WTC11 (cell line): Measurements from ENCODE around the gene NXPH3. TPM values are rescaled to one million over a fixed set of nuclear protein-coding genes. Genes with fewer than 3 reads are reported as not detected.

ENCODE experiments used
- ATAC-seq: fragments of 200-7000 bp; cut with Tn5 transposase; 2 replicates; pipeline ENCODE4 v1.10.0; 2021; ENCODE audit warnings: mild to moderate bottlenecking, moderate library complexity
- CTCF ChIA-PET: fragments of 300-600 bp; sonication (Branson Sonifier 250); formaldehyde crosslinking; loops from one replicate; lab custom pipeline; 2021; ENCODE audit warnings: antibody characterized with exemption; lab: Charles Lee
- POLR2A ChIA-PET: fragments of 350-600 bp; sonication (Branson Sonifier 250); formaldehyde crosslinking; loops from one replicate; lab custom pipeline; 2021; ENCODE audit warnings: antibody characterized with exemption; lab: Charles Lee
- DNase-seq: peaks from one replicate; pipeline ENCODE4 v3.0.0; 2021; ENCODE audit warnings: low spot score
- H3K27ac Mint-ChIP-seq: 2 replicates; pipeline ENCODE4 v1.8.0; 2021; ENCODE audit warnings: mixed read lengths
- H3K27me3 Mint-ChIP-seq: 2 replicates; pipeline ENCODE4 v1.8.0; 2021; ENCODE audit warnings: low read depth, mild to moderate bottlenecking, moderate library complexity, mixed read lengths
- H3K36me3 Mint-ChIP-seq: 2 replicates; pipeline ENCODE4 v1.8.0; 2021; ENCODE audit warnings: mixed read lengths
- H3K4me1 Mint-ChIP-seq: 2 replicates; pipeline ENCODE4 v1.8.0; 2022; ENCODE audit warnings: mixed read lengths
- H3K4me3 Mint-ChIP-seq: 2 replicates; pipeline ENCODE4 v1.8.0; 2021; ENCODE audit warnings: mild to moderate bottlenecking, moderate library complexity, mixed read lengths
- H3K9me3 Mint-ChIP-seq: 2 replicates; pipeline ENCODE4 v1.8.0; 2021; ENCODE audit warnings: mixed read lengths
- ATF1 ChIP-seq: sonication (generic); formaldehyde crosslinking; IDR thresholded peaks from 2 replicates; pipeline ENCODE4 v1.8.1; 2023; ENCODE audit warnings: mild to moderate bottlenecking, moderate library complexity, missing genetic modification reagents
- CREM ChIP-seq: sonication (generic); formaldehyde crosslinking; IDR thresholded peaks from 2 replicates; pipeline ENCODE4 v1.8.1; 2022; ENCODE audit warnings: mild to moderate bottlenecking, missing genetic modification reagents, moderate library complexity
- E2F5 ChIP-seq: sonication (generic); formaldehyde crosslinking; IDR thresholded peaks from 2 replicates; pipeline ENCODE4 v1.8.1; 2022; ENCODE audit warnings: mild to moderate bottlenecking, moderate library complexity, missing genetic modification reagents
- ELF4 ChIP-seq: sonication (generic); formaldehyde crosslinking; IDR thresholded peaks from 2 replicates; pipeline ENCODE4 v1.8.1; 2022; ENCODE audit warnings: low read depth, mild to moderate bottlenecking, moderate library complexity, missing genetic modification reagents
- ESRRA ChIP-seq: sonication (generic); formaldehyde crosslinking; IDR thresholded peaks from 2 replicates; pipeline ENCODE4 v1.8.1; 2022; ENCODE audit warnings: mild to moderate bottlenecking, missing genetic modification reagents, borderline replicate concordance
- GABPB1 ChIP-seq: sonication (generic); formaldehyde crosslinking; IDR thresholded peaks from 2 replicates; pipeline ENCODE4 v1.8.1; 2023; ENCODE audit warnings: mild to moderate bottlenecking, missing genetic modification reagents
- GTF2I ChIP-seq: fragments of 250-450 bp; sonication (Bioruptor Pico); conservative IDR thresholded peaks from 2 replicates; pipeline ENCODE4 v1.4.0; 2021; ENCODE audit warnings: mild to moderate bottlenecking
- JAZF1 ChIP-seq: fragments of 250-450 bp; sonication (Bioruptor Pico); IDR thresholded peaks from 2 replicates; pipeline ENCODE4 v1.9.0; 2021; ENCODE audit warnings: moderate library complexity, mild to moderate bottlenecking, inconsistent platforms
- JUN ChIP-seq: sonication (generic); formaldehyde crosslinking; IDR thresholded peaks from 2 replicates; pipeline ENCODE4 v1.8.0; 2023; ENCODE audit warnings: mild to moderate bottlenecking, missing genetic modification reagents
- KAT7 ChIP-seq: sonication (generic); formaldehyde crosslinking; IDR thresholded peaks from 2 replicates; pipeline ENCODE4 v1.8.1; 2023; ENCODE audit warnings: missing genetic modification reagents, mild to moderate bottlenecking, borderline replicate concordance
- MXD4 ChIP-seq: fragments of 250-450 bp; sonication (Bioruptor Pico); IDR thresholded peaks from 2 replicates; pipeline ENCODE4 v1.8.0; 2021; ENCODE audit warnings: mild to moderate bottlenecking, moderate library complexity, borderline replicate concordance
- MYBL2 ChIP-seq: sonication (generic); formaldehyde crosslinking; IDR thresholded peaks from 2 replicates; pipeline ENCODE4 v1.8.1; 2023; ENCODE audit warnings: mild to moderate bottlenecking, moderate library complexity, missing genetic modification reagents
- NFATC4 ChIP-seq: fragments of 250-450 bp; sonication (Bioruptor Pico); IDR thresholded peaks from 2 replicates; pipeline ENCODE4 v1.9.0; 2021; ENCODE audit warnings: mild to moderate bottlenecking
- RELA ChIP-seq: sonication (generic); formaldehyde crosslinking; IDR thresholded peaks from 2 replicates; pipeline ENCODE4 v1.8.1; 2022; ENCODE audit warnings: missing genetic modification reagents, mild to moderate bottlenecking, borderline replicate concordance
- RORB ChIP-seq: fragments of 250-450 bp; sonication (Bioruptor Pico); IDR thresholded peaks from 2 replicates; pipeline ENCODE4 v1.9.0; 2021; ENCODE audit warnings: mild to moderate bottlenecking
- SMAD3 ChIP-seq: sonication (generic); formaldehyde crosslinking; IDR thresholded peaks from 2 replicates; pipeline ENCODE4 v1.8.0; 2022; ENCODE audit warnings: missing genetic modification reagents, mild to moderate bottlenecking, borderline replicate concordance
- SP1 ChIP-seq: sonication (generic); formaldehyde crosslinking; conservative IDR thresholded peaks from 2 replicates; pipeline ENCODE4 v1.8.1; 2022; ENCODE audit warnings: missing genetic modification reagents
- TCF7 ChIP-seq: sonication (generic); formaldehyde crosslinking; IDR thresholded peaks from 2 replicates; pipeline ENCODE4 v1.8.0; 2022; ENCODE audit warnings: mild to moderate bottlenecking, low read depth, missing genetic modification reagents, moderate library complexity
- TP53 ChIP-seq: sonication (generic); formaldehyde crosslinking; IDR thresholded peaks from 2 replicates; pipeline ENCODE4 v1.8.1; 2023; ENCODE audit warnings: mild to moderate bottlenecking, missing genetic modification reagents
- ZBTB21 ChIP-seq: sonication (generic); formaldehyde crosslinking; IDR thresholded peaks from 2 replicates; pipeline ENCODE4 v1.8.1; 2023; ENCODE audit warnings: mild to moderate bottlenecking, missing genetic modification reagents, borderline replicate concordance
- ZNF121 ChIP-seq: sonication (generic); formaldehyde crosslinking; IDR thresholded peaks from 2 replicates; pipeline ENCODE4 v1.8.0; 2023; ENCODE audit warnings: missing genetic modification reagents
- ZNF138 ChIP-seq: sonication (generic); formaldehyde crosslinking; conservative IDR thresholded peaks from 2 replicates; pipeline ENCODE4 v1.8.1; 2022; ENCODE audit warnings: mild to moderate bottlenecking, moderate library complexity, missing genetic modification reagents
- total RNA-seq: library from RNA; stranded (reverse); gene quantifications from 3 replicates; pipeline ENCODE4 v1.2.3, GENCODE V29; 2021
- TF ChIP-seq, protein P1 (sequence below): sonication (generic); formaldehyde crosslinking; IDR thresholded peaks from 2 replicates; pipeline ENCODE4 v1.8.1; 2022; ENCODE audit warnings: missing genetic modification reagents, borderline replicate concordance
- TF ChIP-seq, protein P2 (sequence below): sonication (generic); formaldehyde crosslinking; IDR thresholded peaks from 2 replicates; pipeline ENCODE4 v1.8.0; 2022; ENCODE audit warnings: mild to moderate bottlenecking, missing genetic modification reagents
- TF ChIP-seq, protein P3 (sequence below): sonication (generic); formaldehyde crosslinking; IDR thresholded peaks from 2 replicates; pipeline ENCODE4 v1.8.1; 2023; ENCODE audit warnings: mild to moderate bottlenecking, missing genetic modification reagents, moderate library complexity

Gene NXPH3
- total RNA-seq, 1 experiment from 2014 or later: 3.4 TPM

GRCh38 chr17:49574323-49574781 lies 1.3 kb upstream of the NXPH3 start:
- ATAC-seq (no peak), DNase-seq (no peak)
- Mint-ChIP-seq H3K27me3 (peaks cover 43% of the 10 kb centered on the region), H3K4me3 (0 out of 2 replicates have a peak overlapping the region, but pooled peaks have one; percentile 10), H3K4me1 (peaks cover 37% of the 10 kb centered on the region)
- POLR2A ChIA-PET: no interaction called here
- TF ChIP-seq JAZF1 (CRISPR knock-in tag): no peak
- TF ChIP-seq, all 79 proteins: peak for 0
- Mint-ChIP-seq H3K9me3 (no peaks in the 10 kb centered on the region), H3K27ac (no peak overlapping the region), H3K36me3 (no peaks in the 10 kb centered on the region)
- CTCF ChIA-PET: interaction anchor here (0.6 to 3.2 kb wide), 9 partner anchors 10 to 299 kb away, joined by 3 to 10 read pairs (median 3); partner anchors contain the start of gene SLC35B1

DNA sequence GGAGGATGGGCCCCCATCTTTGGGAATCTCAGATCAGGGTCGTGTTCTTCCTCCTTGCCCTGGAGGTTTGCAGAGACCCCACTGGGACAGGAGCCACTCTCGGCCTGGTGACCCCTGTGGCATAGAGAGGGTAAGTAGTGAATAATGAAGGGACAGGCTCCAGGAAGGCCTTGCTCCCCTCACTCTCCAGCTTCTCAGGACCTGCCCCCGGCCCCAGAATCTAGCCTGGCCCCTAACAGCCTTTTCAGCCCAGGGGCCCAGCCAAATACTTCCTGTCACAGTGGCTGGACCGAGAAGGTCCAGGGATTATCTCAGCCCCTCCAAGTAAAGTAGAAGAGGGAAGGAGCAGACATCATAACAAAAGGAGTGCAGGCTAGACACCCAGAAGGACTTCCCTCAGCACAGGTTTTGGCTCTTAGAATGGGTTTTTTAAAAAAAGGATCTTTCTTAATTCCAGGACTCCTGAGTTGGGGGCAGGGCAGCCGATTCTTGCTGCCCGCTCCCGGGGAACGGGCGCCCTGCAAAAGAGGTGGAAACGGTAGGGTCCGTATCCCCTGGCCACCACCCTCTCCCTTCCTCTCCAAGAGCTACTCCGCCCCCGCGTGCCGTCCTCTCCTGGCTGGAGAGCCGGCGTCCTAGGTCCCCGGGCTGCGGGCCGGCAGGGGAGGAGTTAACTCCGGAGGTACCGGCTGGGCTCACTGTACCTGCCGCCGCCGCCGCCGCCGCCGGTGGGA lies 559 bp upstream of the NXPH3 start:
- 0 out of 2 replicates have a peak, but pooled peaks have one; percentile 20 for TF ChIP-seq ZNF121 (CRISPR knock-in tag)
- TF ChIP-seq MYBL2 (CRISPR knock-in tag): 0 out of 2 replicates have a peak, but pooled peaks have one; percentile 34
- TF ChIP-seq CREM (CRISPR knock-in tag): peak; percentile 65; the same call in 1 of the 2 replicates
- TF ChIP-seq GTF2I (CRISPR knock-in tag): peak; percentile 78; the same call in 1 of the 2 replicates
- no peak for TF ChIP-seq RORB (CRISPR knock-in tag)
- TF ChIP-seq KAT7 (CRISPR knock-in tag): 0 out of 2 replicates have a peak, but pooled peaks have one; percentile 33
- TF ChIP-seq ZNF138 (CRISPR knock-in tag): no peak
- DNase-seq (no peak), ATAC-seq (no peak)
- peak overlapping the region; percentile 69 for H3K4me3 Mint-ChIP-seq
- H3K36me3 Mint-ChIP-seq: no peaks in the 10 kb centered on the region
- ChIA-PET CTCF (interaction anchor here (0.7 to 3.2 kb wide), 15 partner anchors 8 to 413 kb away, joined by 3 to 10 read pairs (median 3); partner anchors contain the start of genes SLC35B1 and SPOP), POLR2A (interaction anchor here (1.0 kb wide), 1 partner anchor 102 kb away, joined by 5 read pairs; the partner anchor contains the start of gene SPOP)
- no peak overlapping the region for H3K27ac Mint-ChIP-seq
- peaks cover 43% of the 10 kb centered on the region for H3K27me3 Mint-ChIP-seq
- H3K4me1 Mint-ChIP-seq: peaks cover 37% of the 10 kb centered on the region
- no peaks in the 10 kb centered on the region for H3K9me3 Mint-ChIP-seq

GRCh38 chr17:49576088-49576916 lies 631 bp downstream of the NXPH3 start:
- Mint-ChIP-seq H3K4me1 (peaks cover 28% of the 10 kb centered on the region), H3K9me3 (no peaks in the 10 kb centered on the region), H3K27ac (no peak overlapping the region; the same call in 1 of the 2 replicates), H3K27me3 (peaks cover 33% of the 10 kb centered on the region), H3K4me3 (peak overlapping the region; percentile 89), H3K36me3 (no peaks in the 10 kb centered on the region)
- ATAC-seq: peak; percentile 43
- ChIA-PET CTCF (interaction anchor here (0.6 to 3.2 kb wide), 13 partner anchors 9 to 412 kb away, joined by 3 to 10 read pairs (median 4); partner anchors contain the start of gene SLC35B1), POLR2A (interaction anchor here (1.0 kb wide), 1 partner anchor 101 kb away, joined by 5 read pairs; the partner anchor contains the start of gene SPOP)
- DNase-seq: peak; percentile 70
- TF ChIP-seq SP1 (CRISPR knock-in tag) (peak; percentile 80), NFATC4 (CRISPR knock-in tag) (no peak), E2F5 (CRISPR knock-in tag) (0 out of 2 replicates have a peak, but pooled peaks have one; percentile 13), ZNF138 (CRISPR knock-in tag) (0 out of 2 replicates have a peak, but pooled peaks have one; percentile 30), ATF1 (no peak), SMAD3 (CRISPR knock-in tag) (no peak), ZBTB21 (CRISPR knock-in tag) (0 out of 2 replicates have a peak, but pooled peaks have one; percentile 56), TCF7 (CRISPR knock-in tag) (no peak), TP53 (CRISPR knock-in tag) (0 out of 2 replicates have a peak, but pooled peaks have one; percentile 6), JUN (CRISPR knock-in tag) (no peak), JAZF1 (CRISPR knock-in tag) (no peak), RORB (CRISPR knock-in tag) (no peak), GABPB1 (CRISPR knock-in tag) (no peak), RELA (CRISPR knock-in tag) (no peak), KAT7 (CRISPR knock-in tag) (peak; percentile 29; the same call in 1 of the 2 replicates), MXD4 (CRISPR knock-in tag) (no peak), ESRRA (CRISPR knock-in tag) (no peak), ELF4 (CRISPR knock-in tag) (no peak)
- TF ChIP-seq, protein P1, sequence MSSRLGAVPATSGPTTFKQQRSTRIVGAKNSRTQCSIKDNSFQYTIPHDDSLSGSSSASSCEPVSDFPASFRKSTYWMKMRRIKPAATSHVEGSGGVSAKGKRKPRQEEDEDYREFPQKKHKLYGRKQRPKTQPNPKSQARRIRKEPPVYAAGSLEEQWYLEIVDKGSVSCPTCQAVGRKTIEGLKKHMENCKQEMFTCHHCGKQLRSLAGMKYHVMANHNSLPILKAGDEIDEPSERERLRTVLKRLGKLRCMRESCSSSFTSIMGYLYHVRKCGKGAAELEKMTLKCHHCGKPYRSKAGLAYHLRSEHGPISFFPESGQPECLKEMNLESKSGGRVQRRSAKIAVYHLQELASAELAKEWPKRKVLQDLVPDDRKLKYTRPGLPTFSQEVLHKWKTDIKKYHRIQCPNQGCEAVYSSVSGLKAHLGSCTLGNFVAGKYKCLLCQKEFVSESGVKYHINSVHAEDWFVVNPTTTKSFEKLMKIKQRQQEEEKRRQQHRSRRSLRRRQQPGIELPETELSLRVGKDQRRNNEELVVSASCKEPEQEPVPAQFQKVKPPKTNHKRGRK (CRISPR knock-in tag): no peak
- TF ChIP-seq, protein P2, sequence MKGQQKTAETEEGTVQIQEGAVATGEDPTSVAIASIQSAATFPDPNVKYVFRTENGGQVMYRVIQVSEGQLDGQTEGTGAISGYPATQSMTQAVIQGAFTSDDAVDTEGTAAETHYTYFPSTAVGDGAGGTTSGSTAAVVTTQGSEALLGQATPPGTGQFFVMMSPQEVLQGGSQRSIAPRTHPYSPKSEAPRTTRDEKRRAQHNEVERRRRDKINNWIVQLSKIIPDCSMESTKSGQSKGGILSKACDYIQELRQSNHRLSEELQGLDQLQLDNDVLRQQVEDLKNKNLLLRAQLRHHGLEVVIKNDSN (CRISPR knock-in tag): no peak
- TF ChIP-seq, protein P3, sequence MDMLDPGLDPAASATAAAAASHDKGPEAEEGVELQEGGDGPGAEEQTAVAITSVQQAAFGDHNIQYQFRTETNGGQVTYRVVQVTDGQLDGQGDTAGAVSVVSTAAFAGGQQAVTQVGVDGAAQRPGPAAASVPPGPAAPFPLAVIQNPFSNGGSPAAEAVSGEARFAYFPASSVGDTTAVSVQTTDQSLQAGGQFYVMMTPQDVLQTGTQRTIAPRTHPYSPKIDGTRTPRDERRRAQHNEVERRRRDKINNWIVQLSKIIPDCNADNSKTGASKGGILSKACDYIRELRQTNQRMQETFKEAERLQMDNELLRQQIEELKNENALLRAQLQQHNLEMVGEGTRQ: peak; percentile 21; the same call in 1 of the 2 replicates
